Measurements from ENCODE around the gene DUSP14. TPM values are rescaled to one million over a fixed set of nuclear protein-coding genes. Genes with fewer than 3 reads are reported as not detected.
"Not testable (repeated sequence)": the region's sequence is repeated elsewhere in the genome, so short reads cannot be mapped to it uniquely, and the experiment has no call there.

DUSP14 gene
- 33.7 and 42.4 TPM in 2 replicates for total RNA-seq (2012; rRNA removed)

DNA sequence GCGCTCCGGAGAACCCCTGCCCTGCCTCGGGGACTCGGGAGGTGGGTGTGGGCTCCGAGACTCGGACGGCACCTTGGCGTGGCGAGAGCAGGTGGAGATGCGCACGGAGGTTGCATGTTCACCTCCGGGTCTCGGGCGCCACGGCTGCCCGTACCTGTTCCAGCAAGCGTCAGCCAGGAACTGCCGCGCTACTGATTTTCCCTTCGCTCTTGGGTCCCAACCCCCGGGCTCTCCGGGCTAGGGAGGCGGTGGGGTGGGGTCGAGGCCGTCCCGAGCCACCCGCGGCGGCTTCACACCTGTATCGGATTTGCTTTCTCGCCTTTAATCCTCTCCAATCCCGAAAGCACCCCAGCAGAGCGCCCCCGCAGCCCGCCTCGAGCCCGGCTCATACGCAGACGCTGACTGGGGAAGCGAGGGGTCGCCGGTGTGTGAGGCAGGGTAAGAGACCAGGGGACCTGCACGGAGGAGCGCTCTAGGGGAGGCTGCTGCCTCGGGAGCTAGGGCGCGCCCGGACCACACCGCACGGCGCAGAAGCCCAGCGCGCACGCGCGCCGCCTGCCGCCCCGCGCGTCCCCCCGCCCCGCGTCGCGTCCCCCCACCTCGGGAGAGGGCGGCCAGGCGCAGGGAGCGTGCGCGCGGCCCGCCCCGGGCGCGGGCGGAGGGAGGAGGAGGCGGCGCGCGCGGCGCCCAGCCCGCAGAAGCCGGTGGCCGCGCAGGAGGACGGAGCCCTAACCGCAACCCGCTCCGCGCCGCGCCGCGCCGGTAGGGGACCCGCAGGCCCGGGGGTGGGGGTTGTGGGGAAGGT is at the start of gene DUSP14:
Gene DUSP14 (plus strand): TSS at position 695 of the 805 bp plus-strand sequence. CDS start 22,382 bp downstream, outside the sequence.
- H3K9me3 ChIP-seq (replicated peaks; ENCODE audit: low read length), result no peaks in the 10 kb centered on the region
- H3K4me3 ChIP-seq (ENCODE audit: low read length), result peak within 1 kb of the TSS; percentile 89
- peak within 1 kb of the TSS; percentile 100 for H3K4me2 ChIP-seq (ENCODE audit: low read length)
- H3K36me3 ChIP-seq (ENCODE audit: insufficient read depth, low read length), result no peaks in the 10 kb centered on the region
- H3K27me3 ChIP-seq (ENCODE audit: control insufficient read depth, insufficient read depth, low read length), result no peaks in the 10 kb centered on the region
- peak within 1 kb of the TSS; percentile 99 for H3K9ac ChIP-seq (ENCODE audit: low read depth, low read length)
- H3K4me1 ChIP-seq (ENCODE audit: control insufficient read depth, insufficient read depth, low read length), result peaks cover 48% of the 10 kb centered on the region

DNA sequence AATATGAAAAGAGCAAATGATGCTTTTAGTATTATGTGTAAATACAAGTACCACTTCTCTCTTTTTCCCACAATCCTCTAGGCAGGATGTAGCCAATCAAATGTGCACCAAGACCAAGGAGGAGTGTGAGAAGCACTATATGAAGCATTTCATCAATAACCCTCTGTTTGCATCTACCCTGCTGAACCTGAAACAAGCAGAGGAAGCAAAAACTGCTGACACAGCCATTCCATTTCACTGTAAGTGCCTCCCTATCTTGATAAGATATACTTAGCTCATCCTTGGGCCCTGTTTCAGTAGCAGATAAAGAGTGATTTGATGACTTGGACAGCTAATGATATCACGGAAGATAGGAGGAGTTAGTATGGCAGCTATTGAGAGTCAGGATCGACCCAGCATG is 49.3 kb upstream of the DUSP14 start:
- no peaks in the 10 kb centered on the region for H3K9me3 ChIP-seq (replicated peaks; ENCODE audit: low read length)
- no peak overlapping the region for H3K4me3 ChIP-seq (ENCODE audit: low read length)

DNA sequence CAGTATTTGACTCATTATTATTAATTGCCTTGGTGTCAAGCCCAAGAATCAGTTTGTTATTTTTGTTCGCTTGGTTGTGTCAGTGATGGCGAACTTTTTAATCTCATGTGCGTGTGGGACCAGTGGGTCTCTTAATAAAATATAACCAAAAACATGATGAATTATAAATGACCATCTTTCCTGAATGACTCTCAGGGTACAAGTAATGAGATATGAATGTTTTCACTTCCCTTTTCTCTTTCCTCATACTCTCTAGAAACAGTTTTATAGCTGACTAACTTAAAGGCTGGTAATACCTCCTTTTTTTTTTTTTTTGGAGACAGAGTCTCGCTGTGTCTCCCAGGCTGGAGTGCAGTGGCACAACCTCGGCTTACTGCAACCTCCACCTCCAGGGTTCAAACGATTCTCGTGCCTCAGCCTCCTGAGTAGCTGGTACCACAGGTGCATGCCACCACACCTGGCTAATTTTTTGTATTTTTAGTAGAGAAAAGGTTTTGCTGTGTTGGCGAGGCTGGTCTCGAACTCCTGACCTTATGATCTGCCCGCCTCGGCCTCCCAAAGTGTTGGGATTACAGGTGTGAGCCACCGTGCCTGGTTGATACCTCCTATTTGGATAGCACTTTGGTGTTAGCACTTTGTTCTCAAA is 48.2 kb upstream of the DUSP14 start:
- H3K4me2 ChIP-seq (ENCODE audit: low read length); H3K4me1 ChIP-seq (ENCODE audit: control insufficient read depth, insufficient read depth, low read length); H3K4me3 ChIP-seq (ENCODE audit: low read length); H3K9me3 ChIP-seq (replicated peaks; ENCODE audit: low read length); H3K9ac ChIP-seq (ENCODE audit: low read depth, low read length); H3K27me3 ChIP-seq (ENCODE audit: control insufficient read depth, insufficient read depth, low read length): not testable (repeated sequence)
- H3K36me3 ChIP-seq (ENCODE audit: insufficient read depth, low read length), result peaks cover 38% of the 10 kb centered on the region

More for the DNA sequence above, 49.3 kb upstream of the DUSP14 start:
- H3K27me3 ChIP-seq (ENCODE audit: control insufficient read depth, insufficient read depth, low read length), result no peaks in the 10 kb centered on the region
- peaks cover 4% of the 10 kb centered on the region for H3K4me1 ChIP-seq (ENCODE audit: control insufficient read depth, insufficient read depth, low read length)
- peaks cover 40% of the 10 kb centered on the region for H3K36me3 ChIP-seq (ENCODE audit: insufficient read depth, low read length)
- H3K9ac ChIP-seq (ENCODE audit: low read depth, low read length), result no peak overlapping the region
- H3K4me2 ChIP-seq (ENCODE audit: low read length), result no peak overlapping the region

DNA sequence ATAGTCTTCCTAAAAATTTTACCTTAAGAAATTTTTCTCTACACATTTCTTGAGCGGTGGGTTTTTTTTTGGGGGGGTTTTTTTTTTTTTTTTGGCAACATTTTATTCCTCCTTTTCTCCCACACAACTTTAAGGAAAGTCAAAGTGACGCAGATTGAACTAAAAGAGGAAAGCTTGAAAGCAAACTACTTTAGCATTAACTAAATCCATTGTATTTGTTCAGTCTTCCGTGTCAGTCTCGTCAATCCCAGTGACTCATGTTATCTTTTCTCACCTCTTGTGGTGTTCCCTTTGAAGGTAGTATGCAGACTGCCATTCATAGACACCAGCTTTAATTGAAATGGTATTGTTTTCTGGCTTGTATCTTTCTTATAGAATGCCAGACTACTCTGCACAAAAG is 43.7 kb upstream of the DUSP14 start:
- Histone ChIP-seq H3K4me3 (ENCODE audit: low read length) (no peak overlapping the region), H3K27me3 (ENCODE audit: control insufficient read depth, insufficient read depth, low read length) (no peaks in the 10 kb centered on the region), H3K36me3 (ENCODE audit: insufficient read depth, low read length) (peaks cover 24% of the 10 kb centered on the region), H3K9ac (ENCODE audit: low read depth, low read length) (no peak overlapping the region), H3K4me1 (ENCODE audit: control insufficient read depth, insufficient read depth, low read length) (peaks cover 22% of the 10 kb centered on the region), H3K4me2 (ENCODE audit: low read length) (no peak overlapping the region), H3K9me3 (replicated peaks; ENCODE audit: low read length) (no peaks in the 10 kb centered on the region)

DNA sequence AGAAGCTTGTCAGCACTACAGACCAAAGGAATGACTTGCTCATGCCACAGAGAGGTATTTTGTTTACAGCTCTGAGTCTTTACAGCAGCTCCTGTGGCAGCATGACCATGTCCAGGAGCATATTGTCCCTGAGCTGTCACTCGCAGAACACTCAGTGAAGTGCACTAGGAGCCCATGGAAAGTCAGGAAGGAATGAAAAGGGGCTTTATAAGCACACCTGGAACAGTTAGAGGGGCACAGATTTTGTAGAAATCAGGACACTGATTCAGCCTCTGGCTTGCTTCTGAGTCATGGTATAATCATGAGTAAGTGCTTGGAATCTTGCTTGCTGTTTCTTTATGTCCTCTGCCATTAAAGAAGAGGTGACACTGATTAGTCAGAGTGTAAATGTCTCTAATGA is 42.0 kb upstream of the DUSP14 start:
- Histone ChIP-seq H3K27me3 (ENCODE audit: control insufficient read depth, insufficient read depth, low read length) (no peaks in the 10 kb centered on the region), H3K4me1 (ENCODE audit: control insufficient read depth, insufficient read depth, low read length) (peaks cover 18% of the 10 kb centered on the region), H3K36me3 (ENCODE audit: insufficient read depth, low read length) (peaks cover 19% of the 10 kb centered on the region), H3K4me3 (ENCODE audit: low read length) (no peak overlapping the region), H3K9ac (ENCODE audit: low read depth, low read length) (peak overlapping the region; percentile 9), H3K9me3 (replicated peaks; ENCODE audit: low read length) (no peaks in the 10 kb centered on the region), H3K4me2 (ENCODE audit: low read length) (peak overlapping the region; percentile 59)

- H3K9me3 ChIP-seq (replicated peaks; ENCODE audit: low read length), result no peaks in the 10 kb centered on the region
- peaks cover 24% of the 10 kb centered on the region for H3K4me1 ChIP-seq (ENCODE audit: control insufficient read depth, insufficient read depth, low read length)
- no peaks in the 10 kb centered on the region for H3K27me3 ChIP-seq (ENCODE audit: control insufficient read depth, insufficient read depth, low read length)
- peaks cover 8% of the 10 kb centered on the region for H3K36me3 ChIP-seq (ENCODE audit: insufficient read depth, low read length)
- H3K4me3 ChIP-seq (ENCODE audit: low read length), result no peak overlapping the region
- H3K4me2 ChIP-seq (ENCODE audit: low read length), result no peak overlapping the region
- no peak overlapping the region for H3K9ac ChIP-seq (ENCODE audit: low read depth, low read length)
Measured at GRCh38 chr17:37450112-37450511, 39.6 kb upstream of the DUSP14 start.

- H3K9ac ChIP-seq (ENCODE audit: low read depth, low read length); H3K4me2 ChIP-seq (ENCODE audit: low read length); H3K27me3 ChIP-seq (ENCODE audit: control insufficient read depth, insufficient read depth, low read length); H3K4me3 ChIP-seq (ENCODE audit: low read length); H3K9me3 ChIP-seq (replicated peaks; ENCODE audit: low read length): not testable (repeated sequence)
- H3K36me3 ChIP-seq (ENCODE audit: insufficient read depth, low read length), result peaks cover 13% of the 10 kb centered on the region
- peaks cover 17% of the 10 kb centered on the region for H3K4me1 ChIP-seq (ENCODE audit: control insufficient read depth, insufficient read depth, low read length)
Measured at GRCh38 chr17:37457801-37458200, 31.9 kb upstream of the DUSP14 start.

DNA sequence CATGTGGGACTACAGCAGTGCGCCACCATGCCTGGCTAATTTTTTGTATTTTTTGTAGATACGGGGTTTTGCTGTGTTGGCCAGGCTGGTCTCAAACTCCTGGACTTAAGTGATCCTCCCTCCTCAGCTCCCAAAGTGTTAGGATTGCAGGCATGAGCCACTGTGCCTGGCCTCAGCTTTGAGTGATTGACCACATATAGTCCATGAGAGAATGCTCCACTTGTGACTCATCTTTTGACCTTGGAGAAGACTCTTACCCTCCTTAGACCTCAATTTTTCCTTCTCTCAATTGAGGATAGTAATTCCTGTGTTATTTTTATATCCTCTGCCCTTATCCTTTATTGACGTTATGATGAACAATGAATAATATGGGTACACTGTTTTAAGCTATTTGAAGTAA is 30.9 kb upstream of the DUSP14 start:
- H3K27me3 ChIP-seq (ENCODE audit: control insufficient read depth, insufficient read depth, low read length), result no peaks in the 10 kb centered on the region
- H3K36me3 ChIP-seq (ENCODE audit: insufficient read depth, low read length), result peaks cover 19% of the 10 kb centered on the region
- no peaks in the 10 kb centered on the region for H3K9me3 ChIP-seq (replicated peaks; ENCODE audit: low read length)
- no peak overlapping the region for H3K4me2 ChIP-seq (ENCODE audit: low read length)
- peak overlapping the region; percentile 3 for H3K9ac ChIP-seq (ENCODE audit: low read depth, low read length)
- peaks cover 11% of the 10 kb centered on the region for H3K4me1 ChIP-seq (ENCODE audit: control insufficient read depth, insufficient read depth, low read length)
- H3K4me3 ChIP-seq (ENCODE audit: low read length), result no peak overlapping the region

DNA sequence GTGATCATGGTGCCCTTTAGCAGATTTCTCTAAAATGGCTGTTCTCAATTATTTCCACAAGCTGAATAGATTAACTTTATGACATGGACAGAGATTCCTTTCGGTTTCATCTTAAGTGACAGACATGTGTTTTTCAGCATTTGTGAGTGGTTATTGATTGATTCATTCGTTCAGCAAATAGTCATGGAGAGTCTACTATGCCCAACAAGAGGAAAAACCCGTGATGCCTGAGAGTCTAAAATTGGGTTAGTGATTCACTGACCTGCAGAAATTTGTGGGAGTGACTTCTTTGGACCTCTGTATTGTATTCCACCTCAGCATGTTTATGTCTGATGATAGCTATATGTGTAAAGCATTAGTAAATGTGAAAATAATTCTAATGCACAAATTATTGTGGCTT is 28.0 kb upstream of the DUSP14 start:
- Histone ChIP-seq H3K4me1 (ENCODE audit: control insufficient read depth, insufficient read depth, low read length) (peaks cover 17% of the 10 kb centered on the region), H3K27me3 (ENCODE audit: control insufficient read depth, insufficient read depth, low read length) (no peaks in the 10 kb centered on the region), H3K4me3 (ENCODE audit: low read length) (no peak overlapping the region), H3K9ac (ENCODE audit: low read depth, low read length) (no peak overlapping the region), H3K9me3 (replicated peaks; ENCODE audit: low read length) (no peaks in the 10 kb centered on the region), H3K4me2 (ENCODE audit: low read length) (no peak overlapping the region), H3K36me3 (ENCODE audit: insufficient read depth, low read length) (peaks cover 27% of the 10 kb centered on the region)

DNA sequence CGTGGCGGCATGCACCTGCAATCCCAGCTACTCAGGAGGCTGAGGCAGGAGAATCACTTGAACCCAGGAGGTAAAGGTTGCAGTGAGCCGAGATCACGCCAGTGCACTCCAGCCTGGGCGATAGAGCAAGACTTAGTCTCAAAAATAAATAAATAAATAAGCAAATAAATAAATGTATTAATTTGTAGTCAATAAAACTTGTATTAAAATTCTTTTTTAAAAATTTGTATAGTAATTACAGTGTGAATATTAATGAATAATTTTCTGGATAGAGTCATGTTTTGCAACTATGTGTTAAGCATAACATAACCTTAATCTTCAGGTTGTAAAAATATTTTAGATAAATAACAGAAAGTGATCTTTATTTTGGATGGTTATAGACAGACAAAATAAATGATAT is 27.2 kb upstream of the DUSP14 start:
- peaks cover 32% of the 10 kb centered on the region for H3K36me3 ChIP-seq (ENCODE audit: insufficient read depth, low read length)
- H3K4me3 ChIP-seq (ENCODE audit: low read length), result no peak overlapping the region
- H3K4me2 ChIP-seq (ENCODE audit: low read length), result no peak overlapping the region
- H3K4me1 ChIP-seq (ENCODE audit: control insufficient read depth, insufficient read depth, low read length), result peaks cover 17% of the 10 kb centered on the region
- H3K9me3 ChIP-seq (replicated peaks; ENCODE audit: low read length), result no peaks in the 10 kb centered on the region
- no peak overlapping the region for H3K9ac ChIP-seq (ENCODE audit: low read depth, low read length)
- H3K27me3 ChIP-seq (ENCODE audit: control insufficient read depth, insufficient read depth, low read length), result no peaks in the 10 kb centered on the region

GRCh38 chr17:37463039-37463438 is 26.7 kb upstream of the DUSP14 start:
- Histone ChIP-seq H3K4me3 (ENCODE audit: low read length) (no peak overlapping the region), H3K4me1 (ENCODE audit: control insufficient read depth, insufficient read depth, low read length) (peaks cover 17% of the 10 kb centered on the region)

More at GRCh38 chr17:37463039-37463438, 26.7 kb upstream of the DUSP14 start:
- H3K4me2 ChIP-seq (ENCODE audit: low read length), result no peak overlapping the region
- peaks cover 37% of the 10 kb centered on the region for H3K36me3 ChIP-seq (ENCODE audit: insufficient read depth, low read length)
- no peaks in the 10 kb centered on the region for H3K9me3 ChIP-seq (replicated peaks; ENCODE audit: low read length)
- no peak overlapping the region for H3K9ac ChIP-seq (ENCODE audit: low read depth, low read length)
- H3K27me3 ChIP-seq (ENCODE audit: control insufficient read depth, insufficient read depth, low read length), result no peaks in the 10 kb centered on the region
